ENCODE data around the gene ZNF740.
"Not testable (repeated sequence)": the region's sequence is repeated elsewhere in the genome, so short reads cannot be mapped to it uniquely, and the experiment has no call there.

The ZNF740 gene

DNA sequence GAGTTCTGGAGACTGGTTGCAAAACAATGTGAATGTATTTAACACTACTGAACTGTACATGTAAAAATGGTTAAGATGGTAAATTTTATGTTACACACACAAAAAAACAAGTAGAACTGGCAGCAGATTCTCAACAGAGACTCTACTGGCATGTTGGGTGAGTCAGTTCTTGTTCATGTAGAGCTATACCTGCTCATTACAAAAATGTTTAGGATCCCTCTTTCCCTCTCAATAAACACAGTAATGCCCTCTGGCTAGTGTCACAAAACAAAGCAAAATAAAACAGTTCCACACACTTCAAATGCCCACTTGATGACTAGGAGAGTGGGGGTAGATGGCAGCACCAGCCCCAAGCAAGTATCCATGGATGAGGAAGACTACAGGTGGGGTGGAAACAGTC is 13.7 kb upstream of the ZNF740 start:
- Mint-ChIP-seq H3K9me3 (no peaks in the 10 kb centered on the region), H3K4me3 (no peak overlapping the region), H3K27ac (no peak overlapping the region), H3K36me3 (ENCODE audit: low read depth) (peaks cover 2% of the 10 kb centered on the region), H3K4me1 (ENCODE audit: low read depth) (no peaks in the 10 kb centered on the region), H3K27me3 (no peaks in the 10 kb centered on the region)

GRCh38 chr12:53169644-53170043 is 10.9 kb upstream of the ZNF740 start:
- Mint-ChIP-seq H3K4me1 (ENCODE audit: low read depth) (no peaks in the 10 kb centered on the region), H3K36me3 (ENCODE audit: low read depth) (peaks cover 4% of the 10 kb centered on the region), H3K27me3 (no peaks in the 10 kb centered on the region), H3K4me3 (no peak overlapping the region), H3K9me3 (no peaks in the 10 kb centered on the region), H3K27ac (no peak overlapping the region)

DNA sequence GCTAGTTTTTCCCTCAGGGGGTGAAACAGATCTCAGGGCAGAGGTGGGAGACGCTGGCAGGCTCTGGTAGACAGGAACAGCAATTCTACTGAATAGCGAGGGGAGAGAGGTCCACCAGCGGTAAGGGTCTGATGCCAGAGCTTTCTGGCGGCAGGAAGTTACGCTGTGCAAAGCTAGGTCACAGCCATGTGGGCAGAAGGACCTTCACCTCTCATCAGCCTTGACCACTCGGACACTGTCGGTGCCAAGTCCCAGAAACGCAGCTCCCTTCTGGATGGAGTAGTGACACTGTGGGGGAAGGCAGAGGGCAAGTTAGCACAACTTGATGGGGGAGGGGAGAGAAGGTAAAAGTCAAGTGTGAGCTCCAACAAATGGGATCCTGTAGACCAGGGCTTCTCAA is 10.3 kb upstream of the ZNF740 start:
- H3K9me3 Mint-ChIP-seq: no peaks in the 10 kb centered on the region
- H3K36me3 Mint-ChIP-seq (ENCODE audit: low read depth): peaks cover 4% of the 10 kb centered on the region
- no peaks in the 10 kb centered on the region for H3K27me3 Mint-ChIP-seq
- H3K4me1 Mint-ChIP-seq (ENCODE audit: low read depth): no peaks in the 10 kb centered on the region
- H3K4me3 Mint-ChIP-seq: no peak overlapping the region
- no peak overlapping the region for H3K27ac Mint-ChIP-seq

DNA sequence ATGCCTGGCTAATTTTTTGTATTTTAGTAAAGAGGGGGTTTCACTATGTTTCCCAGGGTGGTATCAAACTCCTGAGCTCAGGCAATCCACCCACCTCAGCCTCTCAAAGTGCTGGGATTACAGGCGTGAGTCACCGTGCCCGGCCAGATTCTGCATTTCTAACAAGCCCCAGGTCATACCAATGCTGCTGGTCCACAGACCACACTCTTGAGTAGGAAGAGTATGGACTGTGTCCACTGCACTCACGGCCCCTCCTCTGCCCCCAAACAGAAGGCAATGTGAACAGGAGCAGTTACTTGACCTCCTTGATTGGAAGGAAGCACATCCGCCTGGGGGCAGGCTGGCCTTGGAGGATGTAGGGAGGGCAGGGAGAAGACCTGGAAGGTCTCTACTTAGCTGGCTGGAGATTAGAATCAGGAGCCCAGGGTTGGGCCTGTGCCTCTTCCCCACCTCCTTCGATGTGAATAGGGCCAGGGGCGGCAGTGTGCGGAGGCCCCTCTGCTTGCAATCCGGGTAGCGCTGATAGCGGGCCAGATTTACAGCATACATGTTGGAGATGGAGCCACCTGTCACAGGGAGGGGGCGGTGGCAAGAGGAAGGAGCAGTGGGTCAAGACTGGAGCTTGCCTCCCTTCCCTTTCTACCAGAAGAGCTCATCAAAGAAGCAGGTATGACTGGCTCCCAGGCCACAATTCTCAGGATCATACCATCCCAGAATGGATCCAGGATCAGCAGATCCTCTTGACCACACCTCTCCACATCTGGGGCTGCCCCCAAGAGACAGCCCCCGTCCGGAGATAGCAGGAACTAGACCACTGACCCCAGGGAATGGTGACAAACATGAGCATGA is 9.4 kb upstream of the ZNF740 start:
- H3K27ac Mint-ChIP-seq: no peak overlapping the region
- H3K4me1 Mint-ChIP-seq (ENCODE audit: low read depth): peaks cover 6% of the 10 kb centered on the region
- H3K4me3 Mint-ChIP-seq: no peak overlapping the region
- H3K27me3 Mint-ChIP-seq: no peaks in the 10 kb centered on the region
- H3K9me3 Mint-ChIP-seq: no peaks in the 10 kb centered on the region
- peaks cover 4% of the 10 kb centered on the region for H3K36me3 Mint-ChIP-seq (ENCODE audit: low read depth)

DNA sequence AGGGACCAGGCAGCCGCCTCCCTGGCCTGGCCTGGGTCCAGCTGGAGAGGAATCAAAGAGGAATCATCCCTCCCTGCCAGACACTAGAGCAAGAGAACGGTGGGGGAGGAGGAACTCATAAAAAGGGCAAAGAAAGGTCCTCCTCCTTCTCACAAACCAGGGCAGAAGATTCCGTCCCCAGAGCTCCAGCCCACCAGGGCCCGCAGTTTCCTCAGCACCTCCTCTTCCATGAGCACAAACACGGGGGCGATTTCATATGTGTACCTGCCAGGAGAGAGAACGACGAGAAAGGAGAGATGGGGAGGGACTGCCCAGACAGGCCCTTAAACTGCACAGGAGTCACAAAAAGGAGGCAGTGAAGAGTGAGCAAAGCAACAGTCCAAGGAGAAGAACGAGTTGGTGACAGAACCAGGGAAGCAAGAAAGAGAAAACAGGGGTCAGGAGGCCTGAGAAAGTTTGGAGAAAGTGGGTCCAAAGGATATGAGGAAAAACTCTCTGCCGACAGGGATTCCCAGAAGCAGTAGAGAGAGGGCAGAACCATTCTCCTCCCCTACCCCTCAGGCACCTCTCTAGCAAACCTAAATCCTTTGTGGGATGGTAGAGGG is 8.7 kb upstream of the ZNF740 start:
- no peak overlapping the region for H3K27ac Mint-ChIP-seq
- peaks cover 6% of the 10 kb centered on the region for H3K4me1 Mint-ChIP-seq (ENCODE audit: low read depth)
- peaks cover 4% of the 10 kb centered on the region for H3K36me3 Mint-ChIP-seq (ENCODE audit: low read depth)
- no peaks in the 10 kb centered on the region for H3K27me3 Mint-ChIP-seq
- H3K4me3 Mint-ChIP-seq: no peak overlapping the region
- H3K9me3 Mint-ChIP-seq: no peaks in the 10 kb centered on the region

DNA sequence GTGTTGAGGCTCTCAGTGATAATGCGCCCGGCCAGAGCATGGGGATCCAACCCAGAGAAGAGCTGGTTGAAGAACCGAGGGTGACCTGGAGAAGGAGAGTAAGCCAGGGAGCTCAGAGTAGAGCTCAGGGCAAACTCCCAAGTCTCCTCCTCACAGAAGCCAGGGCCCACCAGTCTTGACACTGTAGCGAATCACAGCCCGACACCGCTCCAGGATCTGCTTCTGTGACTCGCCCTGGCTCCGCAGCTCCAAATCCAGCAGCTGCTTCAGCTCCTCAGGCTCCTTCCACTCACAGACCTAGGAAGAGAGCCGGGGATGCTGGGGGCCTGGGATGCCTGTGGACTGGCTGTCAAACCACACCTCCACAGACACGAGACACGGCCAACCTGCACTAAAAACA is 8.2 kb upstream of the ZNF740 start:
- peaks cover 6% of the 10 kb centered on the region for H3K4me1 Mint-ChIP-seq (ENCODE audit: low read depth)
- H3K9me3 Mint-ChIP-seq: no peaks in the 10 kb centered on the region
- H3K36me3 Mint-ChIP-seq (ENCODE audit: low read depth): peaks cover 4% of the 10 kb centered on the region
- H3K4me3 Mint-ChIP-seq: no peak overlapping the region
- H3K27ac Mint-ChIP-seq: no peak overlapping the region
- H3K27me3 Mint-ChIP-seq: no peaks in the 10 kb centered on the region

GRCh38 chr12:53173085-53173715 is 7.3 kb upstream of the ZNF740 start:
- Mint-ChIP-seq H3K4me1 (ENCODE audit: low read depth) (peaks cover 6% of the 10 kb centered on the region), H3K9me3 (no peaks in the 10 kb centered on the region), H3K36me3 (ENCODE audit: low read depth) (peaks cover 4% of the 10 kb centered on the region), H3K27me3 (no peaks in the 10 kb centered on the region), H3K27ac (no peak overlapping the region), H3K4me3 (no peak overlapping the region)

DNA sequence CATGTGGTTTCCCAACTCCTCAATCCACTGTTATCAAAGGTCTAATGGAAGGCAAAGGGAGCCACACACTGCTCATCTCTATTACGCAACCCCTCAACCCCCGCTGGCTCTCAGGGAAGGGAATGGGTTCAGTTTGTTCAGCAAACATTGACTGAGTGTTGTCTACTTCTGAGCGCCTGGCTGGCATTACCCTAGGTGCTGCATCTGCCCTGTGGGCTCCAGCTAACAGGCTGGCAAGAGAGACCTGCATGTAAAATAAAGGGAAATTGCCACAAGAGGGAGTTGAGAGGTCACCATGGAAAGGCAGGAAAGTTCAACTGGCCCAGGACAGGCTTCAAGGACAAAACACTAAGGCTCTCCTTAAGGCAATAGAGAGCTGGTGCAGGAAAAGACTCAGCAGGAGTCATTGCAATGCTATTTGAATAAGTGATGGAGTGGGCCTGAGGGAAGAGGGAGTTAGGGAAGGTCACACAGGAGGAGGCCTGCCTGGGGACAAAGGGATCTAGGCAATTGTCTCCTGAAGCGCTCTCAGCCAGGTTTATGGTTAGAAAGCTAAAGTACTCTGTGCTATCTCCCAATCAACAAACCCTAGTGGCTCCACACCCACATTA is 5.5 kb upstream of the ZNF740 start:
- H3K27me3 Mint-ChIP-seq: no peaks in the 10 kb centered on the region
- H3K4me1 Mint-ChIP-seq (ENCODE audit: low read depth): peaks cover 18% of the 10 kb centered on the region
- no peak overlapping the region for H3K27ac Mint-ChIP-seq
- H3K9me3 Mint-ChIP-seq: no peaks in the 10 kb centered on the region
- H3K36me3 Mint-ChIP-seq (ENCODE audit: low read depth): peaks cover 4% of the 10 kb centered on the region
- no peak overlapping the region for H3K4me3 Mint-ChIP-seq

DNA sequence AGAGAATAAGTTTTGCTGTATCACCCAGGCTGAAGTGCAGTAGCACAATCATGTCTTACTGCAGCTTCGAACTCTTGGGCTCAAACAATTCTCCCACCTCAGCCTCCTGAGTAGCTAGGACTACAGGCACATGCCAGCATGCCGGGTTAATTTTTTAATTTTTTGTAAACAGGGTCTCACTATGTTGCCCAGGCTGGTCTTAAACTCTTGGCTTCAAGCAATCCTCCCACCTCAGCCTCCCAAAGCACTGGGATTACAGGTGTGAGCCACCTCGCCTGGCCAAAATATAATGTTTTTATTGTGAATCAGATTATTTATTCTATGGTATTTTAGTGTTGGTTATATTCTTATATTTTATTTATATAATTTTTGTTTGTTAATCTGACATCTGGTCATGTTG is 3.8 kb upstream of the ZNF740 start:
- Mint-ChIP-seq H3K4me1 (ENCODE audit: low read depth) (peaks cover 27% of the 10 kb centered on the region), H3K9me3 (no peaks in the 10 kb centered on the region), H3K4me3 (no peak overlapping the region), H3K27me3 (no peaks in the 10 kb centered on the region), H3K27ac (no peak overlapping the region), H3K36me3 (ENCODE audit: low read depth) (peaks cover 8% of the 10 kb centered on the region)

- Mint-ChIP-seq H3K4me1 (ENCODE audit: low read depth) (peaks cover 34% of the 10 kb centered on the region), H3K36me3 (ENCODE audit: low read depth) (peaks cover 12% of the 10 kb centered on the region)
- H3K4me3 Mint-ChIP-seq, H3K9me3 Mint-ChIP-seq, H3K27me3 Mint-ChIP-seq, H3K27ac Mint-ChIP-seq: not testable (repeated sequence)
These were observed 3.1 kb upstream of the ZNF740 start for GRCh38 chr12:53177447-53177846.

DNA sequence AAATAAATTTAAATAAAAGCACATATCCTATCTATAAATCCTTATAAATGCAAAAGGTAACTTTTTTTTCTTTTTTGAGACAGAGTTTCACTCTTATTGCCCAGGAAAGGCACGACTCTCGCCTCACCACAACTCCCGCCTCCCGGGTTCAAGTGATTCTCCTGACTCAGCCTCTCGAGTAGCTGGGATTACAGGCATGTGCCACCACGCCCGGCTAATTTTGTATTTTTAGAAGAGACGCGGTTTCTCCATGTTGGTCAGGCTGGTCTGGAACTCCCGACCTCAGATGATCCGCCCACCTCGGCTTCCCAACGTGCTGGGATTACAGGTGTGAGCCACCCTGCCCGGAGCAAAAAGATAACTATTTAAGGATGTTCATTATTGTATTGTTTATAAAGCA is 1.7 kb upstream of the ZNF740 start:
- Mint-ChIP-seq H3K4me1 (ENCODE audit: low read depth) (peaks cover 48% of the 10 kb centered on the region), H3K4me3 (peak overlapping the region; percentile 91), H3K36me3 (ENCODE audit: low read depth) (peaks cover 22% of the 10 kb centered on the region), H3K27ac (peak overlapping the region; percentile 95)
- not testable (repeated sequence) for H3K9me3 Mint-ChIP-seq, H3K27me3 Mint-ChIP-seq

- H3K4me3 Mint-ChIP-seq: peak overlapping the region; percentile 91
- peaks cover 54% of the 10 kb centered on the region for H3K4me1 Mint-ChIP-seq (ENCODE audit: low read depth)
- H3K27me3 Mint-ChIP-seq: no peaks in the 10 kb centered on the region
- peak overlapping the region; percentile 95 for H3K27ac Mint-ChIP-seq
- no peaks in the 10 kb centered on the region for H3K9me3 Mint-ChIP-seq
- H3K36me3 Mint-ChIP-seq (ENCODE audit: low read depth): peaks cover 27% of the 10 kb centered on the region
These were observed 769 bp upstream of the ZNF740 start for GRCh38 chr12:53179687-53180219.

- H3K36me3 Mint-ChIP-seq (ENCODE audit: low read depth): peaks cover 41% of the 10 kb centered on the region
- H3K27me3 Mint-ChIP-seq: no peaks in the 10 kb centered on the region
- no peaks in the 10 kb centered on the region for H3K9me3 Mint-ChIP-seq
- H3K27ac Mint-ChIP-seq: peak overlapping the region; percentile 83
- peaks cover 50% of the 10 kb centered on the region for H3K4me1 Mint-ChIP-seq (ENCODE audit: low read depth)
- peak overlapping the region; percentile 91 for H3K4me3 Mint-ChIP-seq
These were observed 566 bp downstream of the ZNF740 start for GRCh38 chr12:53180931-53181645.

DNA sequence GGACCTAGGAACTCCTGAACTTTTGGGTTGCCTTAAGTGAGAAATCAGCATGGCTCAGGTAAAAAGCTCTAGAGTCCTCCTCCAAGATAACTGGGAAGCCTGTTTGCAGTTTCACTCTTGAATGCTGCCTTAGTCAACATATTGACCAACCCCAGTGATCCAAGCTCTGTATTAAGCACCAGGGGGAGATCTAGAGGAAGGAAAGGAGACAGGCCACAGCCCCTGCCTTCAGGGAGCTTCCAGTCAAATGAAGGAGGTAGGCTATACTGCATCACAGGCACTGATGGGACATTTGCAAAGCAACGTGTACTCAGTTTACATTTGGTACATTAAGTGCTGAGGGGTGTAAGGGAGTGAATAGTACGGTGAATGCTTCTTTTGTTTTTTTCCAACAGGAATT is 1.4 kb downstream of the ZNF740 start:
- Mint-ChIP-seq H3K4me1 (ENCODE audit: low read depth) (peaks cover 50% of the 10 kb centered on the region), H3K27ac (peak overlapping the region; percentile 83), H3K4me3 (peak overlapping the region; percentile 85), H3K36me3 (ENCODE audit: low read depth) (peaks cover 49% of the 10 kb centered on the region), H3K9me3 (no peaks in the 10 kb centered on the region), H3K27me3 (no peaks in the 10 kb centered on the region)
